ENCODE results near the gene CENPC. TPM values are rescaled to one million over a fixed set of nuclear protein-coding genes. Genes with fewer than 3 reads are reported as not detected.
"Not testable (repeated sequence)": the region's sequence is repeated elsewhere in the genome, so short reads cannot be mapped to it uniquely, and the experiment has no call there.

Gene CENPC
- total RNA-seq, 2 experiments from 2014 or later, result 36.4 to 36.7 TPM

DNA sequence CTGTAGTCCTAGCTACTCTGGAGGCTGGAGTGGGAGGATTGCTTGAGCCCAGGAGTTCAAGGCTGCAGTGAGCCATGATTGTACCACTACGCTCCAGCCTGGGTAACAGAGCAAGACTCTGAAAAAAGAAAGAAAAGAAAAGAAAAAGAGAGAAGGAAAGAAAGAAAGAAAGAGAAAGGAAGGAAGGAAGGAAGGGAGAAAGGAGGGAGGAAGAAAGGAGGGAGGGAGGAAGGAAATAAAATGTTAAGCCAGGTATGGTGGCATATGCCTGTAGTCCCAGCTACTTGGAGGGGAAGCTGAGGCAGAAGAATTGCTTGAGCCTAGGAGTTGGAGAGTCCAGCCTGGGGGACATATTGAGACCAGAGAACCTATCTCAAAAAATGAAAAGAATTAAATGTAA is 25.2 kb upstream of the CENPC start:
- Mint-ChIP-seq H3K9me3 (no peaks in the 10 kb centered on the region), H3K4me3 (no peak overlapping the region), H3K27ac (no peak overlapping the region), H3K27me3 (no peaks in the 10 kb centered on the region), H3K36me3 (ENCODE audit: low read depth) (peaks cover 19% of the 10 kb centered on the region), H3K4me1 (peaks cover 23% of the 10 kb centered on the region)
- CTCF ChIA-PET, result no interaction called here
- POLR2A ChIA-PET, result no interaction called here
- no peak for DNase-seq

DNA sequence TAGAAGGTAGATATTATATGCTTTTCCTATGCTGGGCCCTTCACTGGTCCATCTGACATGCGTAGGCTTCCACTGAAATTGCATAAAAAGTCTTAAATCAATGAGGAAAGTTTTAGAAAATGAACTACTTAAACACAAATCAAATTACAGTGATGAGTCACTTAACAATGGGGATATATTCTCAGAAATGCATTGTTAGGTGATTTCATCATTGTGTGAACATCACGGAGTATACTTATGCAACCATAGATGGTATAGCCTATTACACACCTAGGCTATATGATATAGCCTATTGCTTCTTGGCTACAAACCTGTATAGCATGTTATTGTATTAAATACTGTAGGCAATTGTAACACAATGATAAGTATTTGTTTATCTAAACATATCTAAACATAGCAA is 23.5 kb upstream of the CENPC start:
- Mint-ChIP-seq H3K9me3 (no peaks in the 10 kb centered on the region), H3K27me3 (no peaks in the 10 kb centered on the region), H3K4me3 (no peak overlapping the region), H3K4me1 (peaks cover 16% of the 10 kb centered on the region), H3K36me3 (ENCODE audit: low read depth) (peaks cover 23% of the 10 kb centered on the region), H3K27ac (no peak overlapping the region)
- ChIA-PET POLR2A (interaction anchor here (1.3 kb wide), 1 partner anchor 24 kb away, joined by 4 read pairs; the partner anchor contains the start of gene CENPC), CTCF (no interaction called here)
- DNase-seq, result no peak

- Mint-ChIP-seq H3K27me3 (no peaks in the 10 kb centered on the region), H3K36me3 (ENCODE audit: low read depth) (peaks cover 10% of the 10 kb centered on the region), H3K27ac (no peak overlapping the region), H3K4me3 (no peak overlapping the region), H3K9me3 (no peaks in the 10 kb centered on the region), H3K4me1 (peaks cover 7% of the 10 kb centered on the region)
- DNase-seq, result no peak
- ChIA-PET CTCF (interaction anchor here (1.4 kb wide), 1 partner anchor 16 kb away, joined by 4 read pairs; no protein-coding TSS in a partner anchor), POLR2A (no interaction called here)
Observed at GRCh38 chr4:67566335-67566734, 21.0 kb upstream of the CENPC start.

GRCh38 chr4:67565284-67565683 is 20.0 kb upstream of the CENPC start:
- Mint-ChIP-seq H3K27ac (no peak overlapping the region), H3K4me3 (no peak overlapping the region), H3K27me3 (no peaks in the 10 kb centered on the region), H3K4me1 (peaks cover 13% of the 10 kb centered on the region), H3K36me3 (ENCODE audit: low read depth) (peaks cover 12% of the 10 kb centered on the region), H3K9me3 (no peaks in the 10 kb centered on the region)
- POLR2A ChIA-PET, result no interaction called here
- CTCF ChIA-PET, result interaction anchor here (0.6 kb wide), 1 partner anchor 137 kb away, joined by 3 read pairs; no protein-coding TSS in a partner anchor
- DNase-seq, result no peak

GRCh38 chr4:67558493-67558892 is 13.2 kb upstream of the CENPC start, which contains the start of gene STAP1:
Gene STAP1 (plus strand): TSS chr4:67558727. CDS start chr4:67558810, 83 bp downstream.
- H3K27me3 Mint-ChIP-seq, result no peaks in the 10 kb centered on the region
- POLR2A ChIA-PET, result interaction anchor here (0.7 to 1.4 kb wide), 2 partner anchors 33 to 142 kb away, joined by 3 to 5 read pairs; partner anchors contain the start of gene UBA6
- no peaks in the 10 kb centered on the region for H3K9me3 Mint-ChIP-seq
- CTCF ChIA-PET, result interaction anchor here (0.9 kb wide), 1 partner anchor 143 kb away, joined by 4 read pairs; the partner anchor contains the start of gene UBA6
- peak within 1 kb of the TSS; percentile 86 for H3K4me3 Mint-ChIP-seq
- H3K4me1 Mint-ChIP-seq, result peaks cover 20% of the 10 kb centered on the region
- H3K27ac Mint-ChIP-seq, result peak within 1 kb of the TSS; percentile 79
- peak; percentile 49 for DNase-seq
- H3K36me3 Mint-ChIP-seq (ENCODE audit: low read depth), result peaks cover 15% of the 10 kb centered on the region

- Mint-ChIP-seq H3K9me3 (no peaks in the 10 kb centered on the region), H3K27ac (no peak overlapping the region), H3K4me1 (peaks cover 20% of the 10 kb centered on the region), H3K36me3 (ENCODE audit: low read depth) (peaks cover 15% of the 10 kb centered on the region), H3K4me3 (no peak overlapping the region), H3K27me3 (no peaks in the 10 kb centered on the region)
- POLR2A ChIA-PET, result no interaction called here
- CTCF ChIA-PET, result interaction anchor here (0.6 kb wide), 1 partner anchor 23 kb away, joined by 3 read pairs; no protein-coding TSS in a partner anchor
- no peak for DNase-seq
Observed at GRCh38 chr4:67556436-67556835, 11.1 kb upstream of the CENPC start.

- DNase-seq, result no peak
- Mint-ChIP-seq H3K4me3 (no peak overlapping the region), H3K27me3 (no peaks in the 10 kb centered on the region), H3K27ac (no peak overlapping the region), H3K4me1 (peaks cover 18% of the 10 kb centered on the region), H3K9me3 (no peaks in the 10 kb centered on the region), H3K36me3 (ENCODE audit: low read depth) (peaks cover 8% of the 10 kb centered on the region)
- CTCF ChIA-PET, result interaction anchor here (1.4 kb wide), 1 partner anchor 9 kb away, joined by 3 read pairs; no protein-coding TSS in a partner anchor
- POLR2A ChIA-PET, result interaction anchor here (1.5 kb wide), 1 partner anchor 10 kb away, joined by 6 read pairs; the partner anchor contains the start of gene CENPC
Observed at GRCh38 chr4:67555447-67555846, 10.1 kb upstream of the CENPC start.

- ChIA-PET CTCF (interaction anchor here (1.4 kb wide), 1 partner anchor 8 kb away, joined by 3 read pairs; no protein-coding TSS in a partner anchor), POLR2A (interaction anchor here (0.8 to 1.5 kb wide), 2 partner anchors 8 to 79 kb away, joined by 3 to 6 read pairs; partner anchors contain the start of gene CENPC)
- DNase-seq, result no peak
- Mint-ChIP-seq H3K36me3 (ENCODE audit: low read depth) (peaks cover 5% of the 10 kb centered on the region), H3K27me3 (no peaks in the 10 kb centered on the region), H3K4me1 (peaks cover 13% of the 10 kb centered on the region), H3K4me3 (no peak overlapping the region), H3K27ac (no peak overlapping the region), H3K9me3 (no peaks in the 10 kb centered on the region)
Observed at GRCh38 chr4:67554096-67554495, 8.8 kb upstream of the CENPC start.

DNA sequence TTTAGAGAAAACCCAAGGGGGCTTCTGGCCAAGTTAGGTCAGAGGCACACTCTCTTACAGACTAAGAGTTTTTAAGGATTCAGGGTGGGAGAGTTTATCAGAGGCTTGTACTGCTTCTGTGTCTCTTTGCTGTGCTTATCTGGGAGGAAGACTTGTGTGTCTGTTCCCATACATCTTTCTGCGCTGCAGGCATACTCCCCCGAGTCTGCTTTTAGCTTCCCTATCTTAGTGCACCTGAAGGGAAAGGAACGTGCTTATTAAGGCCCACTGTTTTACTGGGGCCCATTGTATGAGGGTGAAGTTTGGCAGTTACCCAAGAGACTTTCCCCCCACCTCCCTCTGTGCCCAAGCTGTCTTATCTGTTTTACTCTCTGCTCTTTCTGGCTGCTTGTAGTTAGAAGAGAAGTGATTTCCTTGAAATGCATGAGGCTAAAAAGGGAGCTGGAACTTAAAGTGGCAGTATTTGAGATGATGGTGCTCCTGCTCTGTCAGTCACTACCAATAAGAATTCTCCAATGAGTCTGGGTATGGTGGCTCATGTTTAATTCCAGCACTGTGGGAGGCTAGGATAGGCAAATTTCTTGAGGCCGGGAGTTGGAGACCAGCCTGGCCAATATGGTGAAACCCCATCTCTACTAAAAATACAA is 7.0 kb upstream of the CENPC start:
- H3K9me3 Mint-ChIP-seq; H3K4me3 Mint-ChIP-seq; DNase-seq; POLR2A ChIA-PET; H3K36me3 Mint-ChIP-seq (ENCODE audit: low read depth); H3K4me1 Mint-ChIP-seq; H3K27me3 Mint-ChIP-seq; H3K27ac Mint-ChIP-seq: not testable (repeated sequence)
- CTCF ChIA-PET, result interaction anchor here (1.3 kb wide), 1 partner anchor 149 kb away, joined by 3 read pairs; the partner anchor contains the start of gene UBA6

GRCh38 chr4:67550857-67551256 is 5.6 kb upstream of the CENPC start:
- Mint-ChIP-seq H3K9me3 (no peaks in the 10 kb centered on the region), H3K27ac (no peak overlapping the region), H3K36me3 (ENCODE audit: low read depth) (no peaks in the 10 kb centered on the region), H3K27me3 (no peaks in the 10 kb centered on the region), H3K4me1 (peaks cover 12% of the 10 kb centered on the region), H3K4me3 (no peak overlapping the region)
- POLR2A ChIA-PET, result no interaction called here
- CTCF ChIA-PET, result interaction anchor here (0.6 to 0.8 kb wide), 6 partner anchors 80 to 362 kb away, joined by 3 to 6 read pairs (median 4); partner anchors contain the start of gene UBA6
- DNase-seq, result no peak

DNA sequence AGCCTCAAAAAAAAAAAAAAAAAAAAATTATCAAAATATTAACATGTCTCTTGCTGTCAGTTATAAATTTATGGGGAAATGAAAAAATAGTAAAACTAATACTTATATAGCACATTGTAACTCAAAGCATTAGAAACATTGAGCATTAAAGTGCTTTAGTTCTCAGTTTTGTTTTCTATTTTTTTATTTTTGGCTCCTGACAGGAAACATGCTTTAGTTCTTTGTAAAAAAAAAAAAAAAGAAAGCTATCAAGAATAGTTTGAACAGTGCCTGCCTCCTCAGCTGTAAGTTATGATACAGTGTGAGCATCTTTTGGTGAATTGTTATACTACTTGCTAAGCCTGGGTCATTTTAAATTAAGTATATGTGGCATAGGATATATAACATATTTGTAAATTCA is 5.1 kb upstream of the CENPC start:
- Mint-ChIP-seq H3K4me1 (peaks cover 13% of the 10 kb centered on the region), H3K27me3 (no peaks in the 10 kb centered on the region), H3K36me3 (ENCODE audit: low read depth) (peaks cover under 1% of the 10 kb centered on the region), H3K4me3 (no peak overlapping the region), H3K27ac (no peak overlapping the region), H3K9me3 (no peaks in the 10 kb centered on the region)
- CTCF ChIA-PET, result interaction anchor here (0.6 to 0.8 kb wide), 6 partner anchors 81 to 362 kb away, joined by 3 to 6 read pairs (median 4); partner anchors contain the start of gene UBA6
- POLR2A ChIA-PET, result interaction anchor here (1.0 kb wide), 1 partner anchor 15 kb away, joined by 3 read pairs; no protein-coding TSS in a partner anchor
- no peak for DNase-seq

DNA sequence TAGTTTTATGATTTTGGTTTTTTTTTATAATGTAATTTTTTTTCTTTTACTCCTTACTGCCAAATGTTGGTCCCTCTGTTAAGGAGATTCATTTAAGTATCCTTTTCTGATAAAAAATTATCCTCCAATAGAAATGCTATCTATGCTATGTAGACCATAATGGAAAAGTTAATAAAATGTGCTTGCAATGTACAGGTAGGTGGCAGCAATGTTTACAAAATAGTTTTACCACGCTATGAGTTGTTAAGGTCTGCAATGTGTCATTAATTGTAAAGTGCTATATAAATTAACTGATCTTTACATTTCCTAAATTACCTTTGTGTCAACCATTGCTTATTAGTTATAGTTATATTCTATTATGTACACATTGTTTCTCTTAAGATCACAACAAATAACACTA is 3.8 kb upstream of the CENPC start:
- Mint-ChIP-seq H3K4me1 (peaks cover 15% of the 10 kb centered on the region), H3K27ac (no peak overlapping the region), H3K9me3 (no peaks in the 10 kb centered on the region), H3K4me3 (no peak overlapping the region), H3K27me3 (no peaks in the 10 kb centered on the region), H3K36me3 (ENCODE audit: low read depth) (peaks cover 9% of the 10 kb centered on the region)
- POLR2A ChIA-PET, result no interaction called here
- CTCF ChIA-PET, result interaction anchor here (1.1 kb wide), 1 partner anchor 363 kb away, joined by 3 read pairs; no protein-coding TSS in a partner anchor
- no peak for DNase-seq

GRCh38 chr4:67546971-67547370 is 1.7 kb upstream of the CENPC start:
- peaks cover 34% of the 10 kb centered on the region for H3K4me1 Mint-ChIP-seq
- no peak for DNase-seq
- H3K27me3 Mint-ChIP-seq, result no peaks in the 10 kb centered on the region
- POLR2A ChIA-PET, result interaction anchor here (5.3 kb wide), 1 partner anchor 153 kb away, joined by 48 read pairs; the partner anchor contains the start of gene UBA6
- CTCF ChIA-PET, result interaction anchor here (1.1 to 2.6 kb wide), 3 partner anchors 8 to 364 kb away, joined by 3 to 5 read pairs (median 5); no protein-coding TSS in a partner anchor
- H3K36me3 Mint-ChIP-seq (ENCODE audit: low read depth), result peaks cover 29% of the 10 kb centered on the region
- H3K4me3 Mint-ChIP-seq, result no peak overlapping the region
- H3K27ac Mint-ChIP-seq, result no peak overlapping the region
- H3K9me3 Mint-ChIP-seq, result no peaks in the 10 kb centered on the region

Data from activated CD4-positive, alpha-beta memory T cell treated with anti-CD3 and anti-CD28 coated beads, Interleukin-2, amount 10 ng/mL, durations not matched to agents 7 days and 5 days (primary cell).